ENCODE results near the gene FREM2.

FREM2 gene

DNA sequence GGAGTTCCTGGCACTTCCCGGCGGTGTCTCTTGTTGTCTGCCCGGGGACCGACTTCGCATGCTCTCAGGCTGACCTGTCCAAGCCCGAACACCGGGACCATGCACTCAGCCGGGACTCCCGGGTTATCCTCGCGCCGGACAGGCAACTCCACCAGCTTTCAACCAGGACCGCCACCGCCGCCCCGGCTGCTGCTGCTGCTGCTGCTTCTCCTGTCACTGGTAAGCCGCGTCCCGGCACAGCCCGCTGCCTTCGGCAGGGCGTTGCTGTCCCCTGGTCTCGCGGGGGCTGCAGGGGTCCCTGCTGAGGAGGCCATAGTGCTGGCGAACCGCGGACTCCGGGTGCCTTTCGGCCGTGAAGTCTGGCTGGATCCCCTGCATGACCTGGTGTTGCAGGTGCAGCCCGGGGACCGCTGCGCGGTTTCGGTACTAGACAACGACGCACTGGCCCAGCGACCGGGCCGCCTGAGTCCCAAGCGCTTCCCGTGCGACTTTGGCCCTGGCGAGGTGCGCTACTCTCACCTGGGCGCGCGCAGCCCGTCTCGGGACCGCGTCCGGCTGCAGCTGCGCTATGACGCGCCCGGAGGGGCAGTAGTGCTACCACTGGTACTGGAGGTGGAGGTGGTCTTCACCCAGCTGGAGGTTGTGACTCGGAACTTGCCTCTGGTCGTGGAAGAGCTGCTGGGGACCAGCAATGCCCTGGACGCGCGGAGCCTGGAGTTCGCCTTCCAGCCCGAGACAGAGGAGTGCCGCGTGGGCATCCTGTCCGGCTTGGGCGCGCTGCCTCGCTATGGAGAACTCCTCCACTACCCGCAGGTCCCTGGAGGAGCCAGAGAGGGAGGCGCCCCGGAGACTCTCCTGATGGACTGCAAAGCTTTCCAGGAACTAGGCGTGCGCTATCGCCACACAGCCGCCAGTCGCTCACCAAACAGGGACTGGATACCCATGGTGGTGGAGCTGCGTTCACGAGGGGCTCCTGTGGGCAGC is 661 bp downstream of the FREM2 start:
- DNase-seq: no peak

DNA sequence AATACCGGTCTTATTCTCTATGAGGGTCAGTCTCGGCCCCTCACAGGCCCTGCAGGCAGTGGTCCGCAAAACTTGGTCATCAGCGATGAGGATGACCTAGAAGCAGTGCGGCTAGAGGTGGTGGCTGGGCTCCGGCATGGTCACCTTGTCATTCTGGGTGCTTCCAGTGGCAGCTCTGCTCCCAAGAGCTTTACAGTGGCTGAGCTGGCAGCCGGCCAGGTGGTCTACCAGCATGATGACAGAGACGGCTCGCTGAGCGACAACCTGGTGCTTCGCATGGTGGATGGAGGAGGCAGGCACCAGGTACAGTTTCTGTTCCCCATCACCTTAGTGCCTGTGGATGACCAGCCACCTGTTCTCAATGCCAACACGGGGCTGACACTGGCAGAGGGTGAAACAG is 1.8 kb downstream of the FREM2 start:
- DNase-seq: no peak

DNA sequence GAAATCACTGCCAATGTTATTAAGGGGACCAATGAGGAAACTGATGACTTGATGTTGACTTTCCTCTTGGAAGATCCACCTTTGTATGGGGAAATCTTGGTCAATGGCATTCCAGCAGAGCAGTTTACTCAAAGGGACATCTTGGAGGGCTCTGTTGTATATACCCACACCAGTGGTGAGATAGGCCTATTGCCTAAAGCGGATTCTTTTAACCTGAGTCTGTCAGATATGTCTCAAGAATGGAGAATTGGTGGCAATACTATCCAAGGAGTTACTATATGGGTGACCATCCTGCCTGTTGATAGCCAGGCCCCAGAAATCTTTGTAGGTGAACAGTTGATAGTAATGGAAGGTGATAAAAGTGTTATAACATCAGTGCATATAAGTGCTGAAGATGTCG is 3.4 kb downstream of the FREM2 start:
- DNase-seq: no peak

DNA sequence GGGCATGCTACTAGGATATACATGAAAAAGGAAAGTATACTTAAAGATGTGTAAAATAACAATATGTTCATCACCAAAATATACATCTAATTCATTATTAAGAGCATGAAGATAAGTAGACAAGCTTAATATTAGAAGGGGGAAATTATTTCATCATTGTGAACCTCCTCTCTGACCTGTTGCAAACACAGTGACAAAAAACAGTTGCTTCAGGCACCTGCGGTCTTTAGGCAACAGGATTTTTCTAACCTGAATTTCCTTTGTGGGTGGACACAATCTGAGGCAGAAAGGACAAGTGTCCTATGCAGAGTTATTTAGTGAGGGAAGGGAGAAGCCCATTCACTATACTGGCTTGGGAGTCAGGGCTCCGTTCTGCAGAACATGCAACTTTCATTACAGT is 6.3 kb downstream of the FREM2 start:
- no peak for DNase-seq

DNA sequence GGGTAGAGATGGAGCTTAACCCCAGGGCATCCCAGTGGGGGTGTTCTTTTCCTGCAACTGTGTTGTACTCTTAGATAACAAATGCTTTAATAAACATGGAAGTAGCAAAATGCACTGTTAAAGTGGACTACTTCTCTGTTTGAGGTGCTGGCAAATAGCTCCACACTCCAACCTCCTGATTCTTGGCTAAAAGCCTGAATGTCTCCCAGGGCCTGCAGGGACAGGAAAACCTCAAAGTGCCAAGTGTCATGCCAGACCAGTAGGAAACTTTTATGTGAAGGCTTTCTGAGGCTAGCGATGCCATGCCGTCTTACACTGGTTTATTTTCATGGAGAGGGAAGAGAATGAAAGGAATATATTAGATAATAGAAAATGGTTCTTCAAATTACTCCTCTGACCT is 6.8 kb downstream of the FREM2 start:
- no peak for DNase-seq

DNA sequence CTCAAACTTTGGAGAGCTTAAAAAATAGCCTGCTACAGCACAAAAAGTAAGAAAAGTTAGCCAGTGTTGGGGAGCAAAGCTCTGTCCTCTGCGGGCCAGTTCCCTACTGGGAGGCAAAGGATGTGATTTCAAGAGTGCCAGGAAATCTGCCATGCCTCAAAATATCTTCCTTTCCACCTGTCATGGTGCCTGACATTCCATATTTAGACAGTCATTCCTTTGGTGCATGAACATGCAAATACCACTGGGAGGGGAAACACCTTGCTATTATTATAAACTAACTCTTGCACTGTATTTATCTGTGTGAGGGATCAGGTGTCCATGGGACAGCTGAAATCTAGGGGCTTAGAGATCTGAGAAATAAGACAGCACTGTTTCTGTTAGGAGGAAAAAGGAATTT is 10.3 kb downstream of the FREM2 start:
- no peak for DNase-seq

DNA sequence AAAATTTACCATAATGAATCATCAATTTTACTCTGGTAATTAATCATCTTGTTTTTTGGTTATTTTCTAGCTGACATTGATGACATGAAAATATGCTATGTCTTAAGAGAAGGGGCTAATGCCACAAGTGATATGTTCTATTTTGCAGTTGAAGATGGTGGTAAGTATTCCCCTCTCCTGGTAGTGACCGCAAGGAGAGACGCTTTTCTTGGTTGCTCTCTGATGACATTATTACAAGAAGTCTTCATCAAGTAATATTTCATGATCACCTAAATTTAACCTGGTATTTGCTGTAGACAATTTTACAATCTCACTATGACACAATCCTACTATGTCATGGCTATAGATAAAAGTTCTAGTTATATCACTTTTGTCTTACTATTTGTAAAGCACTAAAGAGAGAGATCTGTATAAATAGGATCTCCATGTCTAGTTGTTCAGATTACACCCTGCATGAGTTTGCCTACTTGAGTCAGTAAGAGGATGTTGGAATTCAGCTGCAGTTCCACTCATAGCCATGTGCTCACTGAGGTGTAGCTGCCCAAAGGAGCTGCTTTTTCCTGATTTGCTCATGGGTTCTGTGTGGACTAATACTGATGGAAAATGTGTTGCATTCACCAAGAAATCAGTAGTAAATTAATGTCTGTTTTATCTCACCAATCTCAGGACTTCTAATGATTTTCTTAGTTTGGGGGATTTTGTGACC is 10.9 kb downstream of the FREM2 start:
- no peak for DNase-seq

DNA sequence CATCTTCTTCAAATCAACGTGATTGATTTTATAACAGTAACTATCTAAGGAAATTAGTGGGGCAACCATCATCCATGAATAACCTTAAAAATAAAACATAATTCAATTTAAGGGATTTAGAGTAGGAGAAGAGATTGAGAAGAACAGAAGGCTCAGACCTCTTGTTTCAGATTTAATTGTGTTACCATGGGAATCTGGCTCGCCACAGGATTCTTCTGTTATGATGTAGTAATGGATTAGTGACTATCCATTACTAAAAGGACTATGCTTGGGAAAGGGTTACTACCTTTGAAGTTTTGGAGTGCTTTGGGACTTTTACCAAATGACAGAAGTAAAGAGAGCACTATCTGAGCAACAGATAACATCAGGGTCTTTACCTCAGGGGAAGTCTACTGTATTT is 13.2 kb downstream of the FREM2 start:
- no peak for DNase-seq

DNA sequence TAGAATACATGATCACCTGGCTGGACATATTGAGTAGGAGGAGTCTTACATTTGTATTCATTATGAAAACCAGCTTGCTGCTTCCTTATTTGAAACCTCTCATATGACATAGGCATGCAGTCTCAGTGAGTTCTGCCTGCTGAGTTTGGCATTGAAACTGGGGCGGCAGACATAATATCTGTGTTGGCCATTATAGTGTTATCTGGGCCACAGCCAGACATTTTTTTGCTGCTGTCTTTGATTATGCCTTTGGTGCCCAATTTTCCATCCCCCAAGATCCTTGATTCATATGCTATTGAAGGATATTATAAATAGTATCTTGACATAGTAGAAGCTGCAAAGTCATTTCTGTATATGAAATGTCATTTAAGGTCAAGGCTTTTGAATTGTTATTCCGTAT is 15.8 kb downstream of the FREM2 start:
- DNase-seq: no peak

DNA sequence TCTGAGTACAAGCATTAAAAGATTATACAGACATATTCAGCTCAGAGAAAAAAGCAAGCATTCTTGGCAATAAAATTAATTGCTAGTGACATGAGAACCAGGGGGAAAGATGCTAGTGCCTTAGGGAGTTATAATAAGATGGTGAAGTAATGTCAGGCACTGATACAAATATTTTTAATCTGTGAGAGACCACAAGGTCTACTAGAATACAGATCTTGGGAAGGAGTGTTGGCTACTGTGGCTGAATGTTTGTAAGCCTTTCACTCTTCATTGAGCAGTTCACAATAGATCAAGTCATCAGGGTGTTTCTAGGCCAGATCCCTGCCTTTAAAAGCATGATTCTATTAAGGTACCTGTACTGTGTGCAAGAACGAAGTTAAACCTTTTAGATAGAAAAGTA is 16.4 kb downstream of the FREM2 start:
- DNase-seq: no peak

DNA sequence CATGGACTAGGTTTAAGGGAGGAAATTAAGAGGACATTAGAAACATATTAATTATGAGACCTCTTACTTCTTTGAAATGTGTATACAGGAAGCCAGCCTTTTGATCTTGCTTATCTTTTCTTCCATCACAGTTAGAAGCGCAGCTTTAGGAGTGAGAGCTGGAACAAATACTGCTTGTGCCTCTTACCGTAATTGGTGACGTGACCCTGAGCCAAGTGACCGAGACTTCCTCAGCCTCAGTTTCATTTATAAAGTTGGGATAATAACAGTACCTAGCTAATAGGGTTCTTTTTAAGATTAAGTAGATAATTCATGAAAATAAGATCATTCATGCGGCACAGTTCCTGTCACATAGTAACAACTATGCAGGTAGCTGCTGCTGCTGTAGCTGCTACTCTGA is 18.5 kb downstream of the FREM2 start:
- DNase-seq: no peak

DNA sequence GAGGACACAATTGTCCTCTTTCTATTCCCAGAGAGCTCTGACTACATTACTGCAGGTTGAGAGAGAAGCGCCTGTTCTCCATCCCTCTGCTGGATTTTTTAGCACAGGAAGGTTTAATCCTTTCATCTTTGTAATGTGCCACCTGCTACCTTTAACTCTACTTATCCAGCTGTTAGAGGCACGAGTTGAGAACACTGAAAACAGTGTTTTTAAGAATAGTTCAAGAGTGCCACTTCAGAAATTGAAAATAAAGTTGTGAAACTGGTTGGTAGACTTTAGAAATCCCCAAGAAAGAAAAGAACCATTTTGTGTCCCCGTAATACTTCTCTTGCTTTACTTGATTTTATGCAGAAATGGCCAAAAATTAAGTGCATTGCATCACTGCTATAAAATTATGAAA is 20.6 kb downstream of the FREM2 start:
- no peak for DNase-seq

DNA sequence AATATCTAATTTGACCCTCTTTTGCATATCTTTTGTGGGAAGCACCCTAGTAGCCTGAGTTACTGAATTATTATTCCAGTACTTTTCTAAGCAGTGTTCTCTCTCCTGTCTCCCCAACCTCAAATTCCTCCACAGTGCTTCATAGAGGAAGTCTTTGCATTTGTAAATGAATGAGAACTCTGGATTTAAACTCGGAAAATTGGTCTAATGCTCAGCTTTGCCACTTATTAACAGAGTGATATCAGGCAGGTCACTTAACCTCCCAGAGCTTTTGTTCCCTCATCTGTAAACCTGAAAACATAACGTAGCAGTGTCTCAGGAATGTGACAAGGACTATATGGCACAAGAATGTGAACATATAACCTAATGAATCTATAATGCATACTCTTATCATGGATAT is 26.2 kb downstream of the FREM2 start:
- no peak for DNase-seq

DNA sequence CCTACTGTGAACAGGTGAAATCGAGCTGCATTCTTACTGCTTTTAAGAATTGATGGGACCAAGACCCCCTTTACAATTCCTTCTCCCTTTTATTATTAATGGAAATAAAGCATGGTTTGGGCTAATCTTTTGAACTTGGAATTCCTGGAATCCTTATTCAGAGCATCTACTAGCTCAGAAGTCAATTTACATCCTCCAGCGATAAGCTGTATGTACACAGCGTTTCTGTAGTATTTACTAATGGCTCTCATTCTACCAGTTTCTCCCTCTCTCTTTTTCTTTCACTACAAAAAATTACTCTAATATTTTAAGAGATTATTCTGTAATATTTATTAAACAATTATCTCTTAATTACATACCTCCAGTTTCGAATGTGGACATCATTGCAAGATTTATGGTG is 31.5 kb downstream of the FREM2 start:
- no peak for DNase-seq

DNA sequence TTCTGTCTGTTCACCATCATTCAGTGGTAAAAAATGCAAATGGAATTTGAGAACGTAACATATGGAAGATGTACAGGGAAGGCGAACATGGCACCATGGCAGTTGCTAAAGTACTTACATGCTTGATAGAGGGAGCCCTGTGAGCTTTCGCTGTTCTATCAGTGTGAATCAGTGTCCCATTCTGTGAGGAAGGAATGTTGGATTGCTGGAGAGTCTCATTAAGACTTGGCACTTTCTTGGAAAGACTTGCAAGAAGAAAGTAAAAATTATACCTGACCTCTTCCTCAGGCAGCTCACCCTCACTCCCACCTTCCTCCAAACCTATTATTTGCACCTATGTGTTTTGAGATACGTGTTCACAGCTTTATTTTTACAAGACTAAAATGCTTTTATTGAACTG is 43.5 kb downstream of the FREM2 start:
- DNase-seq: no peak

DNA sequence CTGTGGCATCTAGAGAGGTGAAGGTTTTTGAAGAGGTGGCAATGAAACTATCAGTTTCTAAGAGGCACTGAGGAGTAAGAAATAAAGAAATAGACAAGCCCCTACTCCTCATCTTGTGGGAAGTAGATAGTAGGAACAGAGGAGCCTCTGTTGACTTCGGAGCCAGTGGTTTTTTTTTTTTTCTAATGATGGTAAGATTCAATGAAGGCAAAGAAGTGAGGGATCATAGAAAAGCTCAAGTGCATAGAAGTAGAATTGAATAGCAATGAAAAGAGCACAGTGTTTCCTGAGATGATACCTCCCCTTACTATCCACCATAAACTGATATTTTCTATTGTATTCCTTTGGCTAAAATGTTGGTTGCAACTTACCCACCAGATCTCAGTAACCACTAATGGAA is 46.3 kb downstream of the FREM2 start:
- DNase-seq: no peak

DNA sequence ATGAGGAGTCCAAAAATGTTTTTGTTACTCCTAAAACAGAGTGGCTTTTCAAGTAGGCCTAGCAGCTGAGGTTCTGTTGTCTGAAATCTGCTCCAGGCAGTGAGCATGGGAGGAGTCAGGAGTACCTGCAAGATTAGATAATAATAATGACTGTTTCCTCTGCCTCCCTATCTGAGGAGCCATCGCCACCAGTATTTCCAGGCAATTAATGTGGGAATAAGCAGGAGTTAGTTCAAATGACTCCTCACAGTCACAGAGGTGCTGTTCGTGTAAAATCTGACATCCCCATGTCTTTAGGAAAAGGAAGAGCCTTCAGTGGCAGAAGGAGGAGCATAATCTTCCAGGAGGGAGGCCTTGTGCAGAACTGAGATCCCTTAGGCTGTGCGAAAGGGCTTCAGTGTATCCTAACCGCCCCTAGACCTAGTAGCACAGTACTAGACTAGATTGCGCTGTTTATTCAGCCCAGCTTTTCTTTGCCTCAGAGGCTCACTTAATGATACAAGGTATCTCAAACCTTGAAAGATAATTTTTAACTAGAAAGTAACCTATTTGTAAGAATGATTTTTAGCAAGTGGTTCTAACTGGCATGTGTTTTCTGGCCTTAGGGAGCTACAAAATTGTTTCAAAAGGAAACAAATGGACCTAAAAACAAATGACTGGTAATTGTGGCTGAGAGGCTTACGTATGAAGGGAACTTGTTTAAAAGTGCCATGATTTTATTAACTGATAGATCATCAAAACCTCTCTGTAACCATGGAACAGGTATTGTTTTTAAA is 49.0 kb downstream of the FREM2 start:
- no peak for DNase-seq

DNA sequence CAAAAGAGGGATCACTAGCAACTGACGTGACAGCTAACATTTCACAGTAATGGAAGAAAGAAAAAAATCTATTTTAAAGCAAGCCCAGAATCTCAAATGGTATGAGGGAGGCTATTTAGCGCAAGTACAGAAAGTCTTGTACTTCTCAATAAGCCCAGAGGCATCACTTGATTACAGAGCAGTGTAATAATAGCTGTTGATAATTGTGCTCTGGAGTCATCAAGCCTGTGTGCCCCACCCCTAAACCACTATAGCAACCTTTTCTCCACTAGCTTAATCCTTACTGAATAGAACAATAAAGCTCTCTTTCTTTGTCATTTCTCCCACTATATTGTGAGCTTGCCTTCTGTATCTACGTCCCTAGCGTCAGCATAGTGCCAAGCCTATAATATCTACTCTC is 56.6 kb downstream of the FREM2 start:
- no peak for DNase-seq

DNA sequence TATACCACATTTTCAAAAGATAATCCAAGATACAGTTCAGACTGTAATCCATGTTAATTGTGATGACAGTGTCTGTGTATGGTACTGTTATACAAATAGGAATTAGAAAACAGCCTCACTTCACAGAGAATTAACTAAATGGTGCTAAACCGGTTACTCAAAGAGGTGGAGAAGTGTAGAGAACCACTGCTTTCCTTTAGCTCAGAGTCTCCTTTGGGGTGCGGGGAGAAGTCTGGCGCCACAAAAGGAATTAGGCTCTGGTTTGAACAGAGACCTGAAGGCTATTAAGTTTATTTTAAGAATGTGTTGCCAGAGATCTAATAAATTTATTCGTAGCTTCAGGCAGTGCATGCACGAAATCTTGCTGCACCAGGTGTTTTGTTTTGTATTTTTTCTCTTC is 65.8 kb downstream of the FREM2 start:
- no peak for DNase-seq

DNA sequence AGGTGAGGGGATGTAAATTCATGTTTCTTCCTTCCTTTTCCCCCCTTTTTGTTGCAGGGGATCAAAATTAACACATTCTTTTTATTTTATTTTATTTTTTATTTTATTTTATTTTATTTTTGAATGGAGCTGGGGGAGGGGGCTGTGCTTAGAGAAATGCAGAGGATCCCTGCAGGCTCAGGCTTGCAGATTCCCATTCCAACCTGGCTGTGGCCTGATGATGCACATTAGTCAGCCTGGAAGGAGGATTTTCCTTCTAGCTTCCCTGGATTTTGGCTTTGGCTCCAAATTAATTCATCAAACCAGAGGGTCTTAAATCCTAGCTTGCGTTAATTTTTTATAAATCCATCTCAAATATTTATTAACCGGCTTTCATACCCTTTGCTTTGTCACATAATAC is 67.0 kb downstream of the FREM2 start:
- DNase-seq: no peak

DNA sequence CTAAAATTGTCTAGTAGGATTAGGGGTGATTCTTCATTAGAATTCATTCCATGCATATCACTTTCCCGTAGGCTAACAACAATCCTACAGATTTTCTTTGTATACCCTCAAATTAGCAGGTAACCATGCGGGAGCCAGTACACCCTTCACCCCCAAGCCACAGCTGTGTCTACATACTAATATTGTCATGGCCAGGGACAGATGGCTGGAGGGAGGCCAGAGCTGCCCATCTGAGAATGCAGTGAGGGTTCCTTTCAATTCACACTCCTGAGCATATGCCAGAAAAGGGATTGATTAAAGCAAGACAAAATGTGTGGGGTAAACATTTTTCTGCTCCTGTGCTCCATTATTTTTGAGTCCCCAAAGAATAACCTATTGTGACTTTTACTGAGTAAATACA is 68.9 kb downstream of the FREM2 start:
- DNase-seq: no peak

DNA sequence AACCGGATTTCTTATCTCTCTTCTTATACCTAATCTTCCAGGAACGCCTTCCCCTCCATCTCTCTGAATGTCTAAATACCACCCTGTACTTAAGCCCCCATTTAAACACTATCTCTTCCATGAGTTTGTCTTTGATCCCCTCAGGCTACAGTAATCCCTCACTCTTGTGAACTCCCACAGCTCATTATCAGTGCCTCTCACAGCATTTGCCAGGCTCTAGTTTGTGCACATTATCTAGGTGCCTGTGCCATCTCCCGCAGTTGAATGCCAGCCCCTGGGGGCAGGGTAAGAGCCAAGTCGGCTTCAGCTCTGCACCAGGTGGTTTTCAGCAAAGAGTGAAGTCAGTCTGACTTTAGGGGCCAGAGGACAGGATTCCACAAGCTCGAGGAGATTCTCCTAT is 71.4 kb downstream of the FREM2 start:
- no peak for DNase-seq

DNA sequence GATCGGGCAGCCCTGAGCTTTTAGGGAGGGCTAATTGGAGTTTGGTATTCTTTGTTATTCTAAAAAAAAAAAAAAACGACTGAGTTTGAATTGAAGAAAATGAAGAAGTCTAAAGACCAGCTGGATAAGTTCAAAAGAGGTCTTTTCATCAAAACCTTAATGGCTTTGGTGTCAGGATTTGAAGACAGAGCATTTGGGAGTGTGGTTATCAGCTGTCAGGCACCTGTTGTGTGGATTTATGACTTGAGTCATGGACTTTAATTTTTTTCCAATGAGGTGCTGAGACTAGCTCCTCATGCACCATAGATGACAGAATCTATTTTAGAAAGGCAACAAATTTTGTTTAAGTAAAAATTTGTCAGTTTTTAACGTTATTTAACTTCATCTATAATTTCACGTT is 72.5 kb downstream of the FREM2 start:
- no peak for DNase-seq

All from inflammatory macrophage treated with lipopolysaccharide for 4 hours (primary cell).